Astrocyte of the spinal cord (primary cell): ENCODE measurements around the gene GUCA2B.

Experiments used
- DNase-seq: peaks from one replicate; pipeline ENCODE4 v3.0.0; 2011; ENCODE audit warnings: low read depth, low spot score
- H3K4me3 ChIP-seq: 2 replicates; pipeline ENCODE4 v1.5.1; 2011; ENCODE audit warnings: low read depth, mild to moderate bottlenecking, low read length, moderate library complexity
- CTCF ChIP-seq: IDR thresholded peaks from 2 replicates; pipeline ENCODE4 v1.5.1; 2012; ENCODE audit warnings: low read depth, mild to moderate bottlenecking, low read length, inconsistent platforms
- in situ Hi-C: cut with HindIII; loops from 2 replicates; pipeline ENCODE4 v1.10.0; 2017; ENCODE audit warnings: low sequenced_read_pairs

GUCA2B gene

GRCh38 chr1:42168763-42169162 lies 15.6 kb downstream of the GUCA2B start:
- no peak for DNase-seq
- in situ Hi-C loops = no loop called here
- no peak for TF ChIP-seq CTCF
- no peak overlapping the region for H3K4me3 ChIP-seq

GRCh38 chr1:42170779-42171621 lies 17.8 kb downstream of the GUCA2B start:
- H3K4me3 ChIP-seq = no peak overlapping the region
- in situ Hi-C loops = no loop called here
- no peak for TF ChIP-seq CTCF
- DNase-seq = no peak

GRCh38 chr1:42171679-42172266 lies 18.6 kb downstream of the GUCA2B start:
- TF ChIP-seq CTCF = no peak
- H3K4me3 ChIP-seq = no peak overlapping the region
- in situ Hi-C loops = no loop called here
- no peak for DNase-seq

GRCh38 chr1:42172381-42173133 lies 19.3 kb downstream of the GUCA2B start:
- H3K4me3 ChIP-seq = no peak overlapping the region
- TF ChIP-seq CTCF = no peak
- in situ Hi-C loops = no loop called here
- no peak for DNase-seq

- in situ Hi-C loops = no loop called here
- peak; percentile 52 for DNase-seq
- H3K4me3 ChIP-seq = no peak overlapping the region
- TF ChIP-seq CTCF = peak; percentile 99
These were observed 20.1 kb downstream of the GUCA2B start for GRCh38 chr1:42173155-42173933.
